ENCODE data around the gene FOXL2NB. TPM values are rescaled to one million over a fixed set of nuclear protein-coding genes. Genes with fewer than 3 reads are reported as not detected.

The FOXL2NB gene
- total RNA-seq, 4 donors from 2014 or later = not detected

GRCh38 chr3:138949002-138949418 lies 2.0 kb downstream of the FOXL2NB start:
- TF ChIP-seq POLR2A (IDR thresholded peaks at IDR 0.05) = no peak
- TF ChIP-seq CTCF (IDR thresholded peaks at IDR 0.05) = no peak
- TF ChIP-seq POLR2AphosphoS5 (IDR thresholded peaks at IDR 0.05) = no peak
- TF ChIP-seq EP300 (IDR thresholded peaks at IDR 0.05; ENCODE audit: low read depth) = no peak
- no peak for DNase-seq
- H3K27ac ChIP-seq = no peak overlapping the region
- H3K9me3 ChIP-seq = no peaks in the 10 kb centered on the region
- H3K27me3 ChIP-seq = peaks cover 100% of the 10 kb centered on the region
- H3K4me3 ChIP-seq = no peak overlapping the region
- WGBS, 2 donors (ENCODE audit: low coverage in 1 of 2) = 36 to 40% methylated on average over 3 to 5 of the region's 5 CpGs
- H3K4me1 ChIP-seq = peaks cover 24 to 44% (median 39%) of the 10 kb centered on the region in 4 donors
- in situ Hi-C loops (cut with MboI; ENCODE audit: low pct_ligation_motif_present in 1 of 4, low pct_unique_long_range_greater_than_20kb in 1 of 4, low sequenced_read_pairs in 3 of 4) (loop anchor here in 2 of 4 donors (25.0 kb wide), 2 partner anchors 388 to 537 kb away; partner anchors contain the start of gene MRPS22 (in 2 of the 2)), intact Hi-C loops (cut with DNase I; ENCODE audit: low total_unique reads) (loop anchor here (10.0 kb wide), 1 partner anchor 376 kb away; no protein-coding TSS in a partner anchor)
- H3K36me3 ChIP-seq = no peaks in the 10 kb centered on the region

- H3K4me3 ChIP-seq = peak overlapping the region in 2 of 4 donors; percentile 21 to 44
- no peak overlapping the region for H3K27ac ChIP-seq
- intact Hi-C loops (cut with DNase I; ENCODE audit: low total_unique reads) = loop anchor here (10.0 kb wide), 1 partner anchor 375 kb away; no protein-coding TSS in a partner anchor
- no peaks in the 10 kb centered on the region for H3K36me3 ChIP-seq
- WGBS, 2 donors (ENCODE audit: low coverage in 1 of 2) = 0 to 4% methylated on average over 2 to 21 of the region's 27 CpGs
- TF ChIP-seq POLR2AphosphoS5 (IDR thresholded peaks at IDR 0.05) = no peak
- no peak for TF ChIP-seq POLR2A (IDR thresholded peaks at IDR 0.05)
- no peak for TF ChIP-seq EP300 (IDR thresholded peaks at IDR 0.05; ENCODE audit: low read depth)
- TF ChIP-seq CTCF (IDR thresholded peaks at IDR 0.05) = no peak
- no peak for DNase-seq
- peaks cover 100% of the 10 kb centered on the region for H3K27me3 ChIP-seq
- no peaks in the 10 kb centered on the region for H3K9me3 ChIP-seq
- in situ Hi-C loops (cut with MboI; ENCODE audit: low pct_ligation_motif_present in 1 of 4, low pct_unique_long_range_greater_than_20kb in 1 of 4, low sequenced_read_pairs in 3 of 4) = loop anchor here in 2 of 4 donors (25.0 kb wide), 2 partner anchors 388 to 537 kb away; partner anchors contain the start of gene MRPS22 (in 2 of the 2)
- H3K4me1 ChIP-seq = peaks cover 24 to 39% (median 37%) of the 10 kb centered on the region in 4 donors
These were observed 2.5 kb downstream of the FOXL2NB start for GRCh38 chr3:138949445-138950005.

GRCh38 chr3:138950006-138950644 lies 3.1 kb downstream of the FOXL2NB start:
- no peak for DNase-seq
- H3K9me3 ChIP-seq = no peaks in the 10 kb centered on the region
- 0 to 8% methylated on average over 1 to 37 of the region's 53 CpGs for WGBS, 2 donors (ENCODE audit: low coverage in 1 of 2)
- H3K36me3 ChIP-seq = no peaks in the 10 kb centered on the region
- in situ Hi-C loops (cut with MboI; ENCODE audit: low pct_ligation_motif_present in 1 of 4, low pct_unique_long_range_greater_than_20kb in 1 of 4, low sequenced_read_pairs in 3 of 4) = no loop called here
- no peak for TF ChIP-seq POLR2AphosphoS5 (IDR thresholded peaks at IDR 0.05)
- TF ChIP-seq EP300 (IDR thresholded peaks at IDR 0.05; ENCODE audit: low read depth) = no peak
- H3K27me3 ChIP-seq = peaks cover 100% of the 10 kb centered on the region
- no peak overlapping the region for H3K27ac ChIP-seq
- intact Hi-C loops (cut with DNase I; ENCODE audit: low total_unique reads) = no loop called here
- peak overlapping the region in 3 of 4 donors; percentile 11 to 44 (median 21) for H3K4me3 ChIP-seq
- peaks cover 20 to 33% (median 32%) of the 10 kb centered on the region in 4 donors for H3K4me1 ChIP-seq

GRCh38 chr3:138950701-138951100 lies 3.7 kb downstream of the FOXL2NB start:
- no peak for TF ChIP-seq CTCF (IDR thresholded peaks at IDR 0.05)
- no peak for TF ChIP-seq EP300 (IDR thresholded peaks at IDR 0.05; ENCODE audit: low read depth)
- TF ChIP-seq POLR2AphosphoS5 (IDR thresholded peaks at IDR 0.05) = no peak
- TF ChIP-seq POLR2A (IDR thresholded peaks at IDR 0.05) = no peak
- DNase-seq = no peak
- WGBS, 2 donors (ENCODE audit: low coverage in 1 of 2) = 68 to 82% methylated on average over 2 to 8 of the region's 8 CpGs
- no peaks in the 10 kb centered on the region for H3K36me3 ChIP-seq
- H3K4me3 ChIP-seq = no peak overlapping the region
- H3K4me1 ChIP-seq = peaks cover 16 to 29% (median 27%) of the 10 kb centered on the region in 4 donors
- no peaks in the 10 kb centered on the region for H3K9me3 ChIP-seq
- intact Hi-C loops (cut with DNase I; ENCODE audit: low total_unique reads) = no loop called here
- H3K27me3 ChIP-seq = peaks cover 100% of the 10 kb centered on the region
- in situ Hi-C loops (cut with MboI; ENCODE audit: low pct_ligation_motif_present in 1 of 4, low pct_unique_long_range_greater_than_20kb in 1 of 4, low sequenced_read_pairs in 3 of 4) = no loop called here
- H3K27ac ChIP-seq = no peak overlapping the region

Measured in transverse colon (tissue), 4 donors.